OCI-LY3 (cell line): Measurements from ENCODE around the gene ISCA1.

Source experiments
- H2AFZ ChIP-seq: fragments of 200-600, 300-600 bp; shearing (Covaris generic); 2 replicates; pipeline ENCODE4 v1.6.0; 2014; ENCODE audit warnings: antibody characterized with exemption, low read depth, low read length
- H3K27ac ChIP-seq: fragments of 200-600, 300-600 bp; sonication (generic); 2 replicates; pipeline ENCODE4 v1.5.1; 2014; ENCODE audit warnings: mild to moderate bottlenecking, low read length, moderate library complexity, mixed read lengths
- H3K27me3 ChIP-seq: fragments of 200-600, 300-600 bp; sonication (generic); 2 replicates; pipeline ENCODE4 v1.6.1; 2014; ENCODE audit warnings: low read depth, low read length, mixed read lengths
- H3K36me3 ChIP-seq: fragments of 200-600, 300-600 bp; sonication (generic); replicated peaks from 2 replicates; pipeline ENCODE3; 2014; ENCODE audit warnings: low read depth, low read length, mixed read lengths
- H3K4me1 ChIP-seq: fragments of 300-600, 200-600 bp; sonication (generic); 2 replicates; pipeline ENCODE4 v1.6.1; 2014; ENCODE audit warnings: low read length, mixed read lengths
- H3K4me2 ChIP-seq: fragments of 200-600, 300-600 bp; sonication (generic); 2 replicates; pipeline ENCODE4 v1.6.1; 2014; ENCODE audit warnings: low read length, mixed read lengths
- H3K4me3 ChIP-seq: fragments of 300-600, 200-600 bp; sonication (generic); 2 replicates; pipeline ENCODE4 v1.5.1; 2014; ENCODE audit warnings: antibody characterized with exemption, mild to moderate bottlenecking, low read length, moderate library complexity
- H3K79me2 ChIP-seq: fragments of 300-600, 200-600 bp; shearing (Covaris generic); 2 replicates; pipeline ENCODE4 v1.6.1; 2014; ENCODE audit warnings: mild to moderate bottlenecking, low read length, mixed read lengths
- H3K9ac ChIP-seq: fragments of 300-600, 200-600 bp; shearing (Covaris generic); 2 replicates; pipeline ENCODE4 v1.6.0; 2014; ENCODE audit warnings: mild to moderate bottlenecking, low read length, moderate library complexity
- H3K9me3 ChIP-seq: fragments of 200-600, 300-600 bp; shearing (Covaris generic); 2 replicates; pipeline ENCODE4 v1.6.1; 2014; ENCODE audit warnings: low read length, mixed read lengths; ENCODE audit not compliant: insufficient read depth
- H4K20me1 ChIP-seq: fragments of 200-600, 300-600 bp; sonication (generic); 2 replicates; pipeline ENCODE4 v1.6.1; 2016; ENCODE audit warnings: low read length, mixed read lengths; ENCODE audit not compliant: insufficient read depth
- CTCF ChIP-seq: fragments of 200-600, 300-600 bp; sonication (generic); IDR thresholded peaks from 2 replicates; pipeline ENCODE4 v1.5.1; 2014; ENCODE audit warnings: antibody characterized with exemption, low read length, low read depth
- EZH2phosphoT487 ChIP-seq: fragments of 200-600 bp; shearing (Covaris generic); IDR thresholded peaks from 2 replicates; pipeline ENCODE4 v1.6.1; 2018; ENCODE audit warnings: antibody characterized with exemption, mixed run types, low read depth

ISCA1 gene

DNA sequence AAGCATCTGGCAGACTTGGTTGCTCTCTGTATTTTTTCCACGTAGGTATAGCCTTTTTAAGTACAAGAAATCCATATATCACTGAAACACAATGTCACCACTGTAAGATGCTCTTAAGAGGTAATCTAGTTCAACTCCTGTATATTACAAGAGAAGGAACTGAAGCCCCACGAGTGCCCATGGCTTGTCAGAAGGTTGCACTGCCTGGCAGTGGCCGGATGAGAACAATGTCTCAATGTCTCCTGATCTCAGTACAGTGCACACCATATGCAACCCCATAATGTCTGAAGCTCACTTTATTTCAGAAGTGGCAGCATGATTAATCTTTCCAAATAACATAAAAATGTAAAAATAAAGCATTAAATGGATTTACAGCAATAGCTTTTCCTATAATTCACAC lies 44.2 kb upstream of the ISCA1 start:
- no peaks in the 10 kb centered on the region for H3K9me3 ChIP-seq
- H3K27ac ChIP-seq = no peak overlapping the region
- no peak overlapping the region for H3K4me3 ChIP-seq
- H3K27me3 ChIP-seq = no peaks in the 10 kb centered on the region
- no peaks in the 10 kb centered on the region for H3K79me2 ChIP-seq
- no peak overlapping the region for H2AFZ ChIP-seq
- peaks cover 10% of the 10 kb centered on the region; the same call in 1 of the 2 replicates for H3K4me1 ChIP-seq
- H3K36me3 ChIP-seq = peaks cover 63% of the 10 kb centered on the region
- no peak overlapping the region for H3K9ac ChIP-seq
- no peak overlapping the region for H3K4me2 ChIP-seq
- peaks cover 7% of the 10 kb centered on the region; the same call in 1 of the 2 replicates for H4K20me1 ChIP-seq
- TF ChIP-seq EZH2phosphoT487 = no peak
- TF ChIP-seq CTCF = no peak

DNA sequence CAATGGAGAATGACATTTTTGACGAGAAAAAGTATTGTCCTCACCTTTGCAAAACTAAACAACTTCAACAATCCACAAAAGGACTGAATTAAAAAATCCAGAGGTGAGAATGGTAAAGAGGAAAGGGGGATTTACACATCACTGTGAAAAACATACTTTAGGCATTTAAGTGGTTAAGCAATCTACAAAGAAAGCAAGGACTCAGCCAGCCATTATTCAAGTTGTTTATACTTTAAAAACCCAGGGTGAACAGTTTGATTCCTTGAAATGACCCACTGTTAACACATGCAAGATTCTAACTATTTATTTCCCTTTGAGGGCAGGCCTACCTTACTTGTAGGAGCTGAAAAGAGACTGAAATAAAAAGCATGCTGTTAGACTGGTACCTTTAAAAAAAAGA lies 42.6 kb upstream of the ISCA1 start:
- Histone ChIP-seq H3K79me2 (no peaks in the 10 kb centered on the region), H3K4me1 (peaks cover 10% of the 10 kb centered on the region; the same call in 1 of the 2 replicates), H3K27me3 (no peaks in the 10 kb centered on the region), H3K4me3 (no peak overlapping the region), H3K9me3 (no peaks in the 10 kb centered on the region), H2AFZ (no peak overlapping the region), H3K36me3 (peaks cover 70% of the 10 kb centered on the region), H3K9ac (no peak overlapping the region), H3K27ac (no peak overlapping the region), H3K4me2 (no peak overlapping the region), H4K20me1 (peaks cover 7% of the 10 kb centered on the region; the same call in 1 of the 2 replicates)
- TF ChIP-seq CTCF (no peak), EZH2phosphoT487 (no peak)

GRCh38 chr9:86324308-86324707 lies 42.0 kb upstream of the ISCA1 start:
- H3K27me3 ChIP-seq = no peaks in the 10 kb centered on the region
- no peaks in the 10 kb centered on the region for H3K9me3 ChIP-seq
- H3K27ac ChIP-seq = no peak overlapping the region
- peaks cover 76% of the 10 kb centered on the region for H3K36me3 ChIP-seq
- peaks cover 7% of the 10 kb centered on the region; the same call in 1 of the 2 replicates for H4K20me1 ChIP-seq
- no peak overlapping the region for H2AFZ ChIP-seq
- H3K9ac ChIP-seq = no peak overlapping the region
- peaks cover 10% of the 10 kb centered on the region; the same call in 1 of the 2 replicates for H3K4me1 ChIP-seq
- H3K4me3 ChIP-seq = no peak overlapping the region
- no peak overlapping the region for H3K4me2 ChIP-seq
- TF ChIP-seq CTCF (no peak), EZH2phosphoT487 (no peak)
- H3K79me2 ChIP-seq = no peaks in the 10 kb centered on the region

- Histone ChIP-seq H3K4me2 (no peak overlapping the region), H4K20me1 (peaks cover 7% of the 10 kb centered on the region; the same call in 1 of the 2 replicates), H3K27ac (no peak overlapping the region), H3K79me2 (no peaks in the 10 kb centered on the region), H3K4me1 (peaks cover 10% of the 10 kb centered on the region; the same call in 1 of the 2 replicates), H3K27me3 (no peaks in the 10 kb centered on the region), H3K9ac (no peak overlapping the region), H3K4me3 (no peak overlapping the region), H2AFZ (no peak overlapping the region), H3K36me3 (peaks cover 83% of the 10 kb centered on the region), H3K9me3 (no peaks in the 10 kb centered on the region)
- no peak for TF ChIP-seq CTCF
- TF ChIP-seq EZH2phosphoT487 = no peak
These were observed 40.8 kb upstream of the ISCA1 start for GRCh38 chr9:86322973-86323644.
